Sigmoid colon (tissue), 3 donors: ENCODE data around the gene TRIM44.
"Not testable (repeated sequence)": the region's sequence is repeated elsewhere in the genome, so short reads cannot be mapped to it uniquely, and the experiment has no call there.

Source experiments
- CTCF ChIP-seq, 4 experiments: fragments of 450-650 bp in 3 of 4; fragments of 200-600 bp in 1 of 4; IDR thresholded peaks; one replicate each; pipeline ENCODE4 v1.5.1; 2016 to 2019; ENCODE audit warnings: antibody characterized with exemption in 4 of 4, mild to moderate bottlenecking in 3 of 4, moderate library complexity in 2 of 4
- POLR2A ChIP-seq, 2 donors: fragments of 450-650 bp; IDR thresholded peaks; one replicate each; pipeline ENCODE4 v1.6.1; 2016; ENCODE audit warnings: antibody characterized with exemption in 2 of 2, mild to moderate bottlenecking in 2 of 2, moderate library complexity in 2 of 2

- TF ChIP-seq POLR2A, CTCF (IDR thresholded peaks at IDR 0.05): not testable (repeated sequence)
Measured at GRCh38 chr11:35770425-35770824, 107.8 kb downstream of the TRIM44 start.
